DMS53 (cell line): ENCODE results near the gene RIC3.

Source experiments
- DNase-seq: peaks from one replicate; lab custom pipeline; 2025; lab: John Stamatoyannopoulos, UW

The RIC3 gene

DNA sequence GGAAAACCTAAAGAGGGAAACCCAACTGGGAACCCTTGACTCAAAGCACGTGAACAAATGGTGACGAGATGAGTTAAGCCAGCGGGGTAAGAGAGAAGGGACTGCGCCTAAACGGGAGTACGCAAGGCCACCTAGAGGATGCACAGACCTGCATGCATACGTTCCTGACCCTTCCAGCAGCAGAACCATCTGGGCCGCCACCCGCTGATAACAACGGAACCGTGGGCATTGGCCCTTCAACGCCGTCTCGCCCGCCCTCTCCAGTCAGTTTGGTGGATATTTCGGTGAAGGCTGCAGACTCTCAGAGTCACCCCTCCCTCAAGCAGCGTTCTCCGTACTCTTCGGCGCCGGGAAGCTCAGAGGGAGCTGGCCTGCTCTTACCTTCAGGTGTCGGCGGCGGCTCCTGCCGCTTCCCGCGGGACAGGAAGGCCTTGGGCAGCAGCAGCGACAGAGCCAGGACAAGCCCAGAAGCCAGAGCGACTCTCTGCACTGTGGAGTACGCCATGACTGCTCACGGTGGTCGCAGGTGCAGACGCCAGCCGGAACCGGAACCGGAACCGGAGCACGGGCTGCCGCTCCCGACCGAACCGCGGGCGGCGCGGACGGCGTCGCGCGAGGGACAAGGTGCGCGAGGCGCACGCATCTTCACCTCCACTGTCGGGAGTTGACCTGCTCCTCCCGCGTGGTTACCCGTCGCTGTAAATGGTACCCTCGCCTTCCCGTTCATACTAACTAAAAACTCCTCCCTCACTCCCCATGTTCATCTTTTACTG, at the start of gene RIC3:
TSS of gene RIC3 (minus strand) at position 541 of the 773 bp plus-strand sequence. CDS start at position 505, 36 bp downstream.
- peak; percentile 91 for DNase-seq

DNA sequence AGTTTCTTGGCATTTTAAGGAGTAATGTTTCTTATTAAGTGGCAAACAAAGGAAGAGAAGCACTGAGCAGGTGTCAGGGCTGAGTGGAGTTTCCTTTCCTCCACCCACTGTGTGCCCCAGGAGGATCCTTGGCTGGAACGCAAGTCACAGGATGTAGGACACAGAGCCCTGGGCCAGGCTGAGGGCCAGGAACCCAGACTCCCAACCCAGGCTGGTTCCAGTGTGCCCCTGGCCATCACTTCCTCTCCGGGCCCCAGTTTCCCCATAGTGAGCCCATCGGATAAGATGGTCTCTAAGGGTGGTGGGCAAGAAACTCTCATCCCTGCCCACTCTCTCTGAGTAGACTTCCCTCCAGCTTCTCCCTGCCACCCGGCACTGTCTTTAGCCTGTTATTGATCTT, 49.6 kb upstream of the RIC3 start:
- DNase-seq = no peak

DNA sequence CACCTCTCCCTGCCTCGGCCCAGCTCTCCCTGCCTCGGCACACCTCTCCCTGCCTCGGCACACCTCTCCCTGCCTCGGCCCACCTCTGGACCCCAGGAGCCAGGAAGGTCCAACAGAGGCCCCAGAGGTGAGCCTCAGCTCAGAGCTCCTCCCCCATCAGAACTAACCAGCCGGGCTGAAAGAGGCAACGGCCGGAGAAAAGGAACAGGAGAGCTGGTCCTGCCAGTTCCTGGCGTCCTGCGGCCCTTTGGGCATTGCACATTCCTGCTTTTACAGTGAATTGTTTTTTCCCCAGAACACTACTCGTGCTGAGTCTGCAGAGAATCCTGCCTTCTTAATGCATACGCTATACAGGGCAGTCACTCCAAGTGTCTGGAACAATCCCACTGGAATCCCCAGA, 49.1 kb upstream of the RIC3 start:
- DNase-seq = no peak

GRCh38 chr11:8217136-8217535, 48.3 kb upstream of the RIC3 start:
- no peak for DNase-seq

DNA sequence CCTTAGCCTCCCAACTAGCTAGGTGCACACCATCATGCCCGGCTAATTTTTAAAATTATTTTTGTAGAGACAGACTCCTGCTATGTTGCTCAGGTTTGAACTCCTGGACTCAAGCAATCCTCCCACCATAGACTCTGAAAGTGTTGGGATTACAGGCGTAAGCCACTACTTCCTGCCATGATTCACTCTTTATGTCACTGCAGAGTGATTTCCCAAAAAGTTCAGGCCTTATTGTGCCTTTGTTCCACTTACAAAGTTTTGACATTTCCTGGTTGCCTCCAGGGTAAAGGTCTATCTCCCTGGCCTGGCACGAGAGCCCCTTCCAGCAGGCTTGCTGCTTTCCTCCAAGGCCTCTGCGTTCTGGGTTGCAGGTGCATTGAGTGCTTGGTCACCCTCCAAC, 44.6 kb upstream of the RIC3 start:
- no peak for DNase-seq

- peak; percentile 33 for DNase-seq
Observed at GRCh38 chr11:8209208-8209807, 40.5 kb upstream of the RIC3 start.

- DNase-seq = no peak
Observed at GRCh38 chr11:8207080-8208000, 38.5 kb upstream of the RIC3 start.

DNA sequence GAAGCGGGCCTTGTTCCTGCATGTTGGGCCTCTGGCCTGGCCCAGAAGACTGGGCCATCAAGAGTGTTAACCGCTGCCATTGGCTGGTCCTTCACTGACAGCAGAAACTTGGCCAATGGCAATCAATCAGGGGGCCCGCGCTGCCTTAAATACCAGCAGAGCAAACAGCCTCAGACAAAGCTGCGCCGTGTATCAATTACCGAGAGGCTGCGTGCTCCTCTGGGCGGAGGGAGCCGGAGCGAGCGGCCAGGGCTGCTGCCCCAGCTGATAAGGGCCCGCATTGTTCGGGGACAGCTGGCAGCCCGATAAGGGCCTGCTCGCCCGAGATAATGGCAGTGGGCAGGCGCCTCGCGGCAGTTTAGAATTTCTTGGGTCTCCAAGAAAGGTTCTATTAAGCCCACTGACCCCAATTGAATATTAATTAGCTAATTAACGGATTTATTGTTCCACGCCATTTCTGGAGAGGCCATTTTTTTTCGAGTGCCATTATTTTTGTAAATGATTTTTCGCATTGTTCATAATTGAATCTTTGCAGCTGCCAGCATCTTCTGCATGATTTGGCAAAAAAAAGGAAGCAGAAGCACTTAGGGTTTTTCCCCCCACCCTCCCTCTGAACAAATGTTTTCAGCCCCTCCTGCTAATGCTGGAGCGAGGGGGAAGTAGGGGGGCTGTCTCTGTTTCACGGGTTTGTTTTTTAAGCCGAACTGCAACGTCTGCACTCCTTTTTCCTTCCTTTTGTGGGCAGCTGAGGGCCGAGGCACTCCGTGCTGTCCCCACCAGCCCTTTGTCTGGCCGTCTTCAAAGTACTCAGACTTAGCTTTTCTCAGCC, 37.6 kb upstream of the RIC3 start:
- DNase-seq = no peak

DNA sequence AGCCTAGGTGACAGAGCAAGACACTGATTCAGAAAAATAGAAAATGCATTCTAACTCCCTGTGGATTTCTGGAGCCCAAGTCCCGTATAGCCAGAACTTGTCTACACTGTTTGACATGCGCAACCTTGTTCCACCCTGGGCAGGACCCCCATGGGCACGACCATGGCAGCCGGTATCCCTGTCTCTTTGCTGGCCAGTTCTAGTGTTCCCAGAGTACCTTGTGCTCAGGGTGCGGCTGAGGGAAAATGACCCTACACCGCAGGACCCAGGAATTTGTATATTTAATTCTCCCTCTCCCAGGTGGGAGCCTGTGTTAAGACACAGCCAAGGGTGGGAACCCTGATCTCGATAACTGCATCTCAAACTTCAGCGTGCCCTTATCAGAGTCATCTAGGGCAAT, 36.7 kb upstream of the RIC3 start:
- DNase-seq = no peak

GRCh38 chr11:8204596-8204995, 35.8 kb upstream of the RIC3 start:
- DNase-seq = no peak

- no peak for DNase-seq
Observed at GRCh38 chr11:8204025-8204424, 35.2 kb upstream of the RIC3 start.

GRCh38 chr11:8203414-8203715, 34.5 kb upstream of the RIC3 start:
- DNase-seq = no peak

DNA sequence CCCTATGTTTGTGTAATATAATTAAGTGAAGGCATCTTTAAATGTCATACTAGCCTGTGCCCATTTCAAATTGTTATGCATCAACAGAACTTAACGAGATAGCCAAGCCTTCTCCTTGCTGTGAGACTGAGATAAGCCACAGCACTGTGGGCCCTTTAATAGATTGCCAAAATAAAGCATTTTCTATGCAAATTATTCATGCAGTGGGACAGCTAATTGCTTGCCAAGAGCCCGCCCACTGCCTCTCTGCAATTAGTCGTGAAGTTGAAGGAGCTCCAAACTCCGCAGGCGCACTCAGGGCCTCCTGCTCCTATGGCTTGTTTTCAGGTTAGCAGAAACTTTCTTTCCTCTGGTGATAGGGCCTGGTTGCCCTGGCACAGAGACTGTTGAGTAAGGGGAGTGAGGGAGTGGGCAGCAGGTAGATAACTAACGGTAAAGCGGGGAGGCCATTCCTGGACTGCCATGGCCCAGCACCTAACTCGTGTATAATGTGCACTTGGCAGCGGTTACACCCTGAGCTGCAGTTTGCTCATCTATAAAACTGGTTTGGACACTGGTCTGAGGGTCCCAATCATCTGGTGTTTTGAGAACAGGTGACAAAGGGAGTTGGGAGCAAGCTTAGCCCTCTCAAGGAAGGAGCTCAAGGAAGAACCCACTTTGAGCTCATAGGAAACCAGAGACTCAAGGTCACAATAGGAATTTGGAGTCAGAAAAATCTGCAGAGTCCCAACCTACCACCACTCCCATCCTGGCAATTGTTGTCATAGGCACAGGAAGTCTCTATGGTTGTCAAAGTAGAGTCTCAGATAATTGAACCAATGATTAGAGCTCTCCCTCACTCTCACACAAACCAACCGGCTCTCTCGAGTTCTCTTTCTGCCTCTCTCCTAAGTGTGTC, 33.9 kb upstream of the RIC3 start:
- no peak for DNase-seq

DNA sequence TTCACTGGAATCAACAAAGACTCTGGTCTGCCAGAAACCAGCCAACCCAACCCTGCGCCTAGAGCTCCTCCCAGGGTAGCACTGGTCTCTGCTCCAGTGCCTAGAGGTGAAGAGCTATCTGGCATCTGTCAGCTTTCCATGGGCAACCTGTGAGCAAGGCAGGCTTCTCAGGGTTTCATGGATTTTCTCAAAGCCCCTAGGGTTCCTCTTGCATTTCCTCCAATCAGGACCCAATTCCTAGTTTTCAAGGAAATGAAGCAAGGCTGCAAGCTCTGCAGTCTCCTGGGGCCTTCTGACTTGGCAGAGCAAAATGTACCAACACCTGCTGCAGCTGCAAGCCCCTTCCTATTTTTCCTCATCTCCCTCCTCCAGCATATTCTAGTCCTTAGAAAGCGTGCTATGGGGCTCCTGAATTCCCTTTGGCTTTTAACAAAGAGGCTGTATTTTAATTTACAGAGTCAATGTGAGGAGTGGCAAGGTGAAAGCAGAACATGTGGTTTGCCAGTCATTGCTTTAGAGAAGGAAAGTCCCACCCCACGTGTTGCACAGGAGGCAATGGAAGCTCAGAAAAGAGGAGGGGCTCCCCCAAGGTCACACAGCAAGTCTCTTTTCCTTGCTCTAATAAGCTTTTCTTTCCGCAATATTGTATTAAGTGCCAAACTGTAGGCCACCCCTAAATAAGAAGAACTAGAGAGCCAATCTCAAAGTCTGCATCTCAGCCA, 33.0 kb upstream of the RIC3 start:
- DNase-seq = no peak

GRCh38 chr11:8199676-8200075, 30.9 kb upstream of the RIC3 start:
- no peak for DNase-seq

- DNase-seq = no peak
Observed at GRCh38 chr11:8196749-8197148, 27.9 kb upstream of the RIC3 start.

- no peak for DNase-seq
Observed at GRCh38 chr11:8194956-8195355, 26.1 kb upstream of the RIC3 start.

- DNase-seq = no peak
Observed at GRCh38 chr11:8192896-8193209, 24.0 kb upstream of the RIC3 start.

- DNase-seq = peak; percentile 84
Observed at GRCh38 chr11:8192016-8192895, 23.4 kb upstream of the RIC3 start.

- no peak for DNase-seq
Observed at GRCh38 chr11:8190431-8190830, 21.6 kb upstream of the RIC3 start.
